Stimulated activated CD8-positive, alpha-beta memory T cell treated with anti-CD3 and anti-CD28 coated beads, Interleukin-12 subunit alpha, Interleukin-12 subunit beta, amount 100 ng/mL, for 24 hours (primary cell): ENCODE data around the gene PPP1R3E.
"Not testable (repeated sequence)": the region's sequence is repeated elsewhere in the genome, so short reads cannot be mapped to it uniquely, and the experiment has no call there.

Source experiments
- DNase-seq: peaks from one replicate; pipeline ENCODE4 v3.0.0-alpha.2; 2020; ENCODE audit errors: extremely low read depth

PPP1R3E gene

GRCh38 chr14:23302290-23303225 is at the start of gene PPP1R3E:
TSS of gene PPP1R3E (minus strand) at chr14:23302859. CDS start at chr14:23302576, 283 bp downstream.
- DNase-seq = peak; percentile 60

DNA sequence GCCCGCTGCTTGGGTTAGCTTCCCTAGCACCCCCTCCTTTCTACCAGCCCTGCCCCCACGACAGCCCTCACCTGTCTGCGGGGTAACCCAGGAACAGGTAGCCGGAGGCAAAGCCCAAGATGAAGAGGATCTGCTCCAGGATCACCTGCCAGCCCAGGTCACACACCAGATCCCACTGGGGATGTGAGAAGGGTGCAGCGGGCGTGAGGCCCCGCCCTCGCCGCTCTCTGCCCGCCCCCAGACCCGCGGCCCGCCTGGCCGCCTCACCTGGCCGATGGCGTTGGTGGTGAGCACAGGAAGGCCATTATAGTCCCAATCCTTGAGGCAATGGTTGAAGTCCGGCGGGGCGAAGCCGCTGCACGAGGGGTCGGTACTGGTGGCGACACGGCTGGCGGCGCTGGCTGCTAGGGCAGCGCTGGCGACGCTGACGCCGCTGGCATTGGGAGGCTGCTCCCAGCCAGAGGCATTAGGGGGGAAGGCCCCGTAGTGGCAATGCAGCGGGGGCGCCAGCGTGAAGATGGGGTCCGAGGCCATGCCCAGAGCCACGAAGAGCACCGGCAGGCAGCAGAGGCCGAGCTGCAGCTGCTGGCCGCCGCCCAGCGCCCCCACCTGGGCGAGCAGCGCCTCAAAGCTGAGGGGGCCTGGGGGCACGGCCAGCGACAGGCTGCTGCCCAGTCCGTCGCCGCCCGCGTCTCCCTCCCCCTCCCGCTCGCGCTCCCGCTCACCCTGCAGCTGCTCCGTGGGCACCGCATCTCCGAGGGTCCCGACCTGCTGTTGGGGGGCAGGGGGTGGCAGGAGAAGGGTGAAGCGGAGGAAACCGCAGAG is 49.2 kb upstream of the PPP1R3E start:
- no peak for DNase-seq

- no peak for DNase-seq
These were observed 46.6 kb upstream of the PPP1R3E start for GRCh38 chr14:23349156-23349845.

GRCh38 chr14:23348297-23348655 is 45.6 kb upstream of the PPP1R3E start:
- no peak for DNase-seq

DNA sequence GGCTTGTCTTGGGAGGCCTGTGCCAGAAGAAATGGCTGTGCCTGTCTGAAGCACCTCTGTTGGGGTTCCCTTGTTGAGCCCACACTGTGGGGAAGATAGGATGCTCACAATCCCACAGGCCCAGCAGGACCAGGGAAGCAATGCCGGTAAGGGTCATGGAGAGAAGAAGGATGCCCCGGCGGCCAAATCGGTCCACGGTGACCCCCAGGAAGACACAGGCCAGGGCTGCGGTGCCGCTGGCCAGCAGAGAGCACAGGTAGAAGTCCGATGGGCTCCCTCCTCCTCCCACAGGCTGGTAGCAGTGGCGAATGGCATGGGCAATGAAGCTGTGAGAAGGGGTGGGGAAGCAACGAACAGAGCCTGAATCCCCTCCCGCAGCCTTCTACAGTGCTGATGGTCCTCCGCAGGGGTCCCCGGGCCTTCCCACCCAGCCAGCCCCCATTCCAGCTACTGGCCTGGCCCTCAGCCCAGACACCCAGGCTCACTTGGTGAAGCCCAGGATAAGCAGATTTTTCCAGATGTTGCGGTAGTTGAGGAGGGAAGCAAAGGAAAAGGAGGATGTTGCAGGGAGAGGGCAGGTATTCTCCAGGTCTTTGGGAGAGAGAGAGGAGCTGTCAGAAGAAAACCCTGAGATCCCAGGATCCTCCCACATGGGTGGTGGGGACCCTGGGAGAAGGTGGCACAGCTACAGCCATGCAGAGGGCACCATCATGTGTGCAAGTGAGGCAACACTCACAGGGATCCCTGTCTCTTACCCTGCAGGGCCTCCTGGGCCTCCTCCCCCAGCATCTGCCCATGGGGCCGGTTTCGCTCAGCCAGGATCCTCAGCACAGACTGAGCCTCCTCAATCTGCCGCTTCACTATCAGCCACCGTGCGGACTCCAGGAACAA is 45.0 kb upstream of the PPP1R3E start:
- DNase-seq = no peak

DNA sequence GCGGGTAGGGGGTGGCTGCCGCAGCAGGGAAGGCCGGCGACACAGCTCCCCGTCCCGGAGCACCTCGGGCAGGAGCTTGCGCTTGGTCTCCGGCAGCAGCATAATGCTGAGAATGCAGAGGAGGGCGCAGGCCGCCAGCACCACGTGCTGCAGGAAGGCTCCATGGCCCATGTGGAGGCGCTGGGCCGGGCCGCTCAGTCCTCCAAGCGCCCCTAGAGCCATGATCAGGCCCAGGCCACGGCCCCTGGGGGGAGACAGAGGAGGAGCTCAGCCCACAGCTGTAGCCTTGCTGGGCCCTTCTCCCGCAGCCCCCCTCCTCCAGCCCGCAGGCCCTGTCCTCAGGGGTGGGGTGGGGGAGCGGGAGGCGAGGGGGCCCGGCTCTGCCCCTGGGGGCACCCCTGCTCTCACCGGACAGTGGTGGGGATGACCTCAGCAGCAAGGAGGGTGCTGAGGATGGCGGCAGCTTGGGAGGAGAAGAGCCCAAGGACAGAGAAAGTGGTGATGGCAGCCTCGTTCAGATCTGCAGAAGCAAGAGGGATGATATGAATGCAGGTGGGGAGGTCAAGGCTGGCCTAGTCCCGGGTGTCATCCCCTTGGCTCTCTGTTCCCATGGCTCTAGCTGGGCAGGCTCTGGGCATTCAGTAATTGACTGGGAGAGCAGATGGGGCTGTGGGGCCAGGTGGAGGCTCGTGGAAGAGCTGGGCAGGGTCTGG is 44.2 kb upstream of the PPP1R3E start:
- no peak for DNase-seq

DNA sequence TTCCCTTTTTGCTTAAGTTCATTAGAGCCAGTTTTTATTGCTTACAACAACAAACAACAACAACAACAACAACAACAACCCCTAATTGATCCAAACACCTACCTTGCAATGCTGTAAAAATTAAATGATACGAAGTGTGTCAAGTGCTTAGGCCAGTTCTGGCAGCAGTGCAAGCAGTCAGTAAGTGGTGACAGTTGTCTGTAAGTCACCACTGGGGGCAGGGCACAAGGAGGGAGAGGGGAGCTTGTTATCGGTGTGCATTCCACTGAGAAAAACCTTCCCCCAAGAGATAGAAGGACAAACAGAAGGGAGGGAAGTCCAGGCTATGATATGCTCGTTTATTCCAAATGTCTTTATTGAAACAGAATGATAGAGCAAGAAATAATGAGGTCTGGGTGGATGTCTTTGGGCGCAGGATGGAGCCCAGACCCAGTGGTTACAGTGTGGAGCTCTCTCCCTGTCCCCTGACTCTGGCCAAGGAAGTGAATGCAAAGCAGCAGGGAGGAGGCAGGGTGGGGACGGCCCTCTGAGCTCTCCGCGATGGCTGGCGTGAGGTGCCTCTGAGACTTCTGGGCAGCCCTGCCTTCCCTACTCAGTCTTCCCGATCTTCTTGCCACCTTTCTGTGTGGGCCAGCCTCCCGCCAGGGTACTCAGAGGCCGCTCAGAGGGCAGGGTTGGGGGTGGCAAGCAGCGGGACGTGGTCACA is 43.5 kb upstream of the PPP1R3E start:
- DNase-seq = no peak

- no peak for DNase-seq
These were observed 41.8 kb upstream of the PPP1R3E start for GRCh38 chr14:23344481-23344880.

- no peak for DNase-seq
These were observed 37.0 kb upstream of the PPP1R3E start for GRCh38 chr14:23339506-23340268.

- no peak for DNase-seq
These were observed 33.0 kb upstream of the PPP1R3E start for GRCh38 chr14:23335623-23336022.

GRCh38 chr14:23327947-23328744 is 25.5 kb upstream of the PPP1R3E start:
- no peak for DNase-seq

GRCh38 chr14:23326491-23327332 is 24.1 kb upstream of the PPP1R3E start:
- no peak for DNase-seq

DNA sequence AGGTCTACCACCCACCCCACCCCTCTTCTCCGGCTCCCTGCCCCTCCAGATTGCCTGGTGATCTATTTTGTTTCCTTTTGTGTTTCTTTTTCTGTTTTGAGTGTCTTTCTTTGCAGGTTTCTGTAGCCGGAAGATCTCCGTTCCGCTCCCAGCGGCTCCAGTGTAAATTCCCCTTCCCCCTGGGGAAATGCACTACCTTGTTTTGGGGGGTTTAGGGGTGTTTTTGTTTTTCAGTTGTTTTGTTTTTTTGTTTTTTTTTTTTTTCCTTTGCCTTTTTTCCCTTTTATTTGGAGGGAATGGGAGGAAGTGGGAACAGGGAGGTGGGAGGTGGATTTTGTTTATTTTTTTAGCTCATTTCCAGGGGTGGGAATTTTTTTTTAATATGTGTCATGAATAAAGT is 23.1 kb upstream of the PPP1R3E start:
- DNase-seq = not testable (repeated sequence)

- no peak for DNase-seq
These were observed 22.3 kb upstream of the PPP1R3E start for GRCh38 chr14:23324993-23325392.

- DNase-seq = no peak
These were observed 21.8 kb upstream of the PPP1R3E start for GRCh38 chr14:23324455-23324846.

- DNase-seq = no peak
These were observed 21.3 kb upstream of the PPP1R3E start for GRCh38 chr14:23323838-23324454.
